ENCODE data around the gene TLL2.
"Not testable (repeated sequence)": the region's sequence is repeated elsewhere in the genome, so short reads cannot be mapped to it uniquely, and the experiment has no call there.

TLL2 gene

DNA sequence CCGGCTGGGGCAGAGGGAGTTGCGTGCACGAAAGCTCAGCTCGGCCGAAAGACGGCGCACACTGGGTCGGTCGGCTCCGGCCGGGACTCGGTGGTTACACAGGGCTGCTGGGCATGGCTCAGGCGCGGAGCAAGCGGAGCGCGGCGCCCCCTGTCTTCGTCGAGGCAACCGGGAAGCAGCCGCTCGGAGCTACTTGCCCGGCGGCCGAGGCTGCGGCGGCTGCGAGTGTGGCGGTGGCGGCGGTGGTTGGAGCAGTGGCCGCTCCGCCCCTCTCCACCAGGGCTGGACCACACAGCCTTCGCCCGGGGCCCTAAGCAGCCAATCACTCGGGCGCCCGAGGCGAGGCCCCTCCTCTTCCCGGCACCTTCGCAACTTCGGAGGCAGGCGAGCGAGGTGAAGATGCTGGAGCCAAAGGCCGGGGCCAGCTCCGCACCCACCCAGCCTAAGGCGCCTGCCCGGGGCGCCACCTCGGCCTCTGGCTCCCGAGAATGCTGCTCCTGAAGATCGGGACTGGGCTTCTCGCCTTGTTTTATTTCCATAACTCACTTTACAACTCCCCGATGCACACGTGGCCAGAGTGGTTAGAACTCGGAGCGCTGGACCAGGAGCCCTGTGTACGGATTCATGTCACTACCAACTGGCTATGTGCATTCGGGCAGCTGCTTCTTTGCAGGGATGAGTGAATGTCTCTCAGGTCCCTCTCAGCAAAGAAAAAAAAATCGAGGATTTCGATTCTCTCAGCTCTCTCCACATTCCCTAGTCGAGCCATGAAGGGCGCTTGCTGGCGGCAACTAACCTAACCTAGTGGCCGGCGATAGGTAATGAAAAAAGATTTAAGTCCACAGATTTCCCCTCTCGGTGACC, at the start of gene TLL2:
Gene TLL2, minus strand, starts transcription at position 229 of the 864 bp plus-strand sequence. CDS start 241 bp downstream, outside the sequence.
- peak; percentile 62 for DNase-seq (ENCODE audit: insufficient read length, low spot score)
- FAIRE-seq = peak; percentile 53

- DNase-seq (ENCODE audit: insufficient read length, low spot score) = no peak
- FAIRE-seq = no peak
These were observed 47.5 kb upstream of the TLL2 start for GRCh38 chr10:96560966-96561887.

- no peak for FAIRE-seq
- DNase-seq (ENCODE audit: insufficient read length, low spot score) = no peak
These were observed 46.8 kb upstream of the TLL2 start for GRCh38 chr10:96560489-96560888.

- DNase-seq (ENCODE audit: insufficient read length, low spot score) (no peak), FAIRE-seq (no peak)
These were observed 42.3 kb upstream of the TLL2 start for GRCh38 chr10:96556003-96556402.

DNA sequence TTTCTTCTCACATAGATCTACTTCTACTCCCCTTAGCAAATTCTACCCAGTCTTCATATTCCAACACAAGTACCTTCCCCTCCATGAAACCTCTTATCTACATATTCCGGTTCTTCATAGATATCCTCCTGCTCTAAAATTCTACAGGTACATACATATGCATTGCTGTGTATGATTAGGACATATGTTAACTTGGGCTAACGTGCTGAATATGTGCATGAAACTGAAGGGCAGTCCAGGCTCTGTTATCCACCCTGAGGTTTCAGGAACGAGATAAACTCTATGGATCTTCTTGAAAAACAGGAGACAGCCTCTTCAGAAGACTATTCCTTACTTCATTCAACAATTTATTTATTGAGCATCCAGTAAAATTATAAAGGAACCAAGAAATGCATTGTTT, 41.6 kb upstream of the TLL2 start:
- FAIRE-seq (no peak), DNase-seq (ENCODE audit: insufficient read length, low spot score) (no peak)

GRCh38 chr10:96548589-96548988, 34.9 kb upstream of the TLL2 start:
- no peak for FAIRE-seq
- no peak for DNase-seq (ENCODE audit: insufficient read length, low spot score)

GRCh38 chr10:96545558-96545957, 31.8 kb upstream of the TLL2 start:
- FAIRE-seq; DNase-seq (ENCODE audit: insufficient read length, low spot score): not testable (repeated sequence)

- no peak for FAIRE-seq
These were observed 28.2 kb upstream of the TLL2 start for GRCh38 chr10:96541921-96542320.

DNA sequence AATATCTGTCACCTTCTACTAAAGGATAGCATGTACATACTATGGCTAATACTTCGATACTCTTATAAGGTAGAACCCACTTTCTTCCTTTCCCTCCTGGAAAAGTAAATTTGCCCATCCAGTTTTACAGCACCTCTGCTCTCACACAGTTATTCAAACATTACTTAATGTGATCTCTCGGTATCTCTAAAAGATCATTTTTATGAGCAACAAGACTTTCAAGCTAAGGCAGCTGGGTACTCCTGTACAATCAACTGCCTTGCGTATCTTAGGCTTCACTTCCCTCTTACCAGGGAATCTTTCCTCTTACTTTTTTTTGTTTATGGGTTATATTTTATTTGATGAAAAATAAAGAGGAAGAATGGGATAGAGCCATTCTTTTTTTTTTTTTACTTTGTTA, 26.5 kb upstream of the TLL2 start:
- no peak for FAIRE-seq

More at GRCh38 chr10:96541921-96542320, 28.2 kb upstream of the TLL2 start:
- DNase-seq (ENCODE audit: insufficient read length, low spot score) = no peak

DNA sequence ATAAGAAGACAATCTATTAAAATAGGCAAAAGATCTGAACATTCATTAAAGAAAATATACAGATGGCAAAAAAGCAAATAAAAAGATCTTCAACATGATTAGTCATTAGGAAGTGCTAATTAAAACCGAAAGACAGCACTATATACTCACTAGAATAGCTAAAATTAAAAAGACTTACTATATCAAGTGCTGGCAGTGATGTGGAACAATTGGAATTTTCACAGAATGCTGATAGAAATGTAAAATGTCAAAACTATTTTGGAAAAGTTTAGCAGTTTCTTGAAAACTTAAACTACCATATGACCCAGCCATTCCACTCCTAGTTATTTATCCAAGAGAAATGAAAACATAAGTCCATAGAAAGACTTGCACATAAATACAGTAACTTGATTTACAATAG, 25.0 kb upstream of the TLL2 start:
- DNase-seq (ENCODE audit: insufficient read length, low spot score) (no peak), FAIRE-seq (no peak)

More for the DNA sequence above, 26.5 kb upstream of the TLL2 start:
- no peak for DNase-seq (ENCODE audit: insufficient read length, low spot score)

DNA sequence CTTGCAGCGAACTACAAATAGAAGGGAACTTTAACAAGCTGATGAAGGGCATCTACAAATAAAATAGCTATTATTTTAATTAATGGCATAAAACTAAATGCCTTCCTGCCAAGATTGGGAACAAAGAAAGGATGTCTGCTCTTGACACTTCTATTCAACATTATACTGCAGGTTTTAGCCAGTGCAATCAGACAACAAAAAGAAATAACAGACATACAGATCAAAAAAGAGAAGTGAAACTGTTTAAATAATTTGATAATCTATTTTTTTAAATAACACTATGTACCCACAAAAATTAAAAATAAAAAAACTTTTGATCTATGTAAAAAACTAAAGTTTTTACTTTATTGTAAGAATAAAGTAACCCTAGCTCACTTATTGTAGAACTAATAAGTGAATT, 22.4 kb upstream of the TLL2 start:
- DNase-seq (ENCODE audit: insufficient read length, low spot score) = no peak
- no peak for FAIRE-seq

DNA sequence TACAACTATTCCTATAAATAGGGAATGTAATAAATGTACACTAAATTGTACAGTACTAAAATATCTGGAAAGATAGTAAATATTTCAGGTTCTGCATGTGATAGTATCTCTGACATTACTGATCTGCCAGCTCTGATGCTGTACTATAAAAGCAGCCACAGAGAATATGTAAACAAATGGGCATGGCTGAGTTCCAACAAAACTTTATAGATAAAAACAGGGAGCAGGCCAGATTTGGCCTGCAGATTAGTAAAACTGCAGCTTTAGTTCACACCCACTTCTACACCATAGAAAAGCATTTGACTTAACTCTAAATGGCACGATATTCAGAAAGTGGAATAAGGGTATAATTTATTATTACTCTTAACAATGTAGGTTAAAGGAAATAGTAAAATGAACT, 18.8 kb upstream of the TLL2 start:
- no peak for FAIRE-seq

GRCh38 chr10:96529634-96530279, 16.0 kb upstream of the TLL2 start:
- DNase-seq (ENCODE audit: insufficient read length, low spot score) (no peak), FAIRE-seq (no peak)

More for the DNA sequence above, 18.8 kb upstream of the TLL2 start:
- DNase-seq (ENCODE audit: insufficient read length, low spot score) = no peak

DNA sequence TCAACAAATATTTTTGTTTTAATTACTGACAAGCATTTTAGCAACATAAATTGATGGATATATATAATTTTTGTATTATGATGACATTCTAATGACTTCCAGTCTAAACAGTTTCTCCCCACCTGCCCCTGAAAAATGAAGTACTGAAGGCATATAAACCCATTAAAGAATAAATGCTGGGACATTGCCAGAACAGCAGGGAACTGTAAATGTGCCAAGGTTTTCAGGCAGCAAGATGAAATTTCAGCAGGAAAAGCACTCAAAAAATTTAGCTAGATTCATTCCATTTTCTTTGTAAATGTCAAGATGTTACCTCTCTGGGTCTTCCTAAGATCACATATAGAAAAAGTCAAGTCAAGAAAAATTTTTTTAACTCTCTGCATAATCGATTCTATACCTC, 11.0 kb upstream of the TLL2 start:
- DNase-seq (ENCODE audit: insufficient read length, low spot score) (no peak), FAIRE-seq (no peak)

DNA sequence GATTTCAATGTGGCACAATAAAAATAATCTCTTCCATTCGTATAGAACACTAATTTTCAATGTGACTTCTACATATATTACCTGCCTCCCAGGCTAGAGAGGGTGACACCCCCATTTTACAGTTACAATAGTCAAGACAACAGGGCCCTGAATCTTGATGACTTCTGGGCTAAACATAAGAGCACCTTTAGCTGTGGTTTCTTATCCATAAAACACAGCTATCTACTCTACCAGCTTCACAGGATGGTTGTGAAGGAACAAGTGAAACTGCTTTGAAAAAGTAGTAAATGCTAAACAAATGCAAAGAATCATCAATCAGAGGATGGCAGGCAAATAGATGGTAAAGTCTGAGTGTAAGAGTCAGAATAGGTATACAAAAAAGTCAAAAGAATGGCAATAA, 3.6 kb upstream of the TLL2 start:
- FAIRE-seq (no peak), DNase-seq (ENCODE audit: insufficient read length, low spot score) (no peak)

DNA sequence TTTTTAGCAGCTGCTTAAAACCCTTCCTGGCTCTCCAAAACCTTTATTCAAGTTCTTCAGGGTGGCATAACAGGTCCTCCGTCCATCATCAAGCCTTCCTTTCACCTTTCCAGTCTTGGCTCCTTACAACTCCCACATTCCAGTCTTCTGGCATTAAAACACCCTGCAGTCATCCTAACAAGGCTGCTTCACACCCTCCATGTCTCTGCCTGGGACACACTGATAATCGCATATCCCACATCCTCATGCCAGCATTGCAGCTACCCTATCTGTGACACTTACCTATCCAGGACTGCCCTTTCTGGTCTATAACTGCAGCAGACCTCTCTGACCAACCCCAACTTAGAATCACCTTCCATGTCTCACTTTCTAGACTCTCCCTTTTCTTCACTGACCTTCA, 2.6 kb upstream of the TLL2 start:
- DNase-seq (ENCODE audit: insufficient read length, low spot score) (no peak), FAIRE-seq (no peak)

- no peak for DNase-seq (ENCODE audit: insufficient read length, low spot score)
- FAIRE-seq = peak; percentile 69
These were observed 425 bp downstream of the TLL2 start for GRCh38 chr10:96513305-96513697.

- FAIRE-seq (peak; percentile 60), DNase-seq (ENCODE audit: insufficient read length, low spot score) (no peak)
These were observed 1.0 kb downstream of the TLL2 start for GRCh38 chr10:96512524-96513304.

DNA sequence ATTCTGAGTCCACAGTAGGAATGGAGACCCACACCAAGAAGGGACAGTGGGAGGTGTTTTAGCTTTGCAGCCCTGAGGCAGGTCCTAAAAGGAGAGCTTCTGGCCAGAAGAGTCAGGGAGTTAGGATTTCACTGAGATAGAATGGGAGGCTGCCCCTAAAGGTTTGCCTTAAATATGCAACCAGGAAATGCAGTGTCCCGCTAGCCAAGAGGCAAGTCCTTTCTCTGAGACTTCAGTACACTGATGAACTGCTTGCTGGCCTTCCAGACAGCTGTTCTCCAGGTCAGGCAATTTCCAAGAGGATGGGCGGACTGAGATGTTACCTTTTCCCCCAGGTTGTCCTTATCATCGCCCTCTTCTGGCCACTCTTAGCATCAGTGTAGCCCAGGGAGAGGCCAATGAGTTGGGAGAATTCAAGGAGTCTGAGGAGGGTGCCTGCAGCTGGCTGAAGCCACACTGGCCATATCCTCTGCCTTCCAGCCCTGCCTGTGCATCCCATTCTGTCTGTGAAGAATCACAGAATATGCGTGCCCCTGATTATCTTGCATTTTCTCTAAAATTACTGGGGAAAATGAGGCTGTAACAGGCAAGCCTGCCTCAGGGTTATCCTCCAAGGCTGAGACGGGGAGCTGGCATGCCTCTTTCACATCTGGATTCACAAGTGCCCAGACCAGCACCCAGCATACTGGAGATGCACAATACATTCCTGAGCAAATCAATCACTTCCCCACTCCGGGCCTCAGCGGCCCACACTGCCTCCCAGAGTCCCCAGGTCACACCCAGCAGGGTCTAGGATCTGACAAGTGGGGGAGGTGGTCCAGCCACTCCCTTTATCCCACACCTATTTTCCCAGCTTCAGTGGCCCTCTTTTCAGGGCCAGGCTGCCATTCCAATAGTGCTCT, 2.4 kb downstream of the TLL2 start:
- no peak for FAIRE-seq
- DNase-seq (ENCODE audit: insufficient read length, low spot score) = peak; percentile 50

Measured in GM19239 (cell line).